ENCODE data around the gene CLCF1.
"Not testable (repeated sequence)": the region's sequence is repeated elsewhere in the genome, so short reads cannot be mapped to it uniquely, and the experiment has no call there.

The CLCF1 gene

DNA sequence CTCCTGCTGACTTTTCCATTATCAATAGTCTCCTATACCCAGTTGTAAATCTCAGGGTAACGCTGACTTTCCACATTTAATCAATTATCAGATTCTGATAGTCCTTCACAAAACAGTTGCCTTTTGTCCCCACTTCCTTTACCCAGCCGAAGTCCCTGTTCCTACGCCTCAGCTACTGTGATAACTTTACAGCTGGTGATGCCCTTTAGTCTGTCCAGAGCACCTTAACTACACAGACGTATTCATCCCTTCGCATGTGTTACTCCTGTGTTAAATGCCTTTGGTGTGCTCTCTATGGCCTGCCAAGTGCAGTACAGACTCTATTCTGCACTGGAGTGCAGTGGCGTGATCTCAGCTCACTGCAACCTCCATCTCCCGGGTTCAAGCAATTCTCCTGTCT, 49.9 kb downstream of the CLCF1 start:
- no peak overlapping the region for H3K27ac ChIP-seq (ENCODE audit: low read depth, low read length)
- peaks cover 0 to 3% (median 0%) of the 10 kb centered on the region in 5 donors for H3K36me3 ChIP-seq (ENCODE audit: control insufficient read depth in 5 of 5, insufficient read depth in 5 of 5, low read length in 5 of 5)

DNA sequence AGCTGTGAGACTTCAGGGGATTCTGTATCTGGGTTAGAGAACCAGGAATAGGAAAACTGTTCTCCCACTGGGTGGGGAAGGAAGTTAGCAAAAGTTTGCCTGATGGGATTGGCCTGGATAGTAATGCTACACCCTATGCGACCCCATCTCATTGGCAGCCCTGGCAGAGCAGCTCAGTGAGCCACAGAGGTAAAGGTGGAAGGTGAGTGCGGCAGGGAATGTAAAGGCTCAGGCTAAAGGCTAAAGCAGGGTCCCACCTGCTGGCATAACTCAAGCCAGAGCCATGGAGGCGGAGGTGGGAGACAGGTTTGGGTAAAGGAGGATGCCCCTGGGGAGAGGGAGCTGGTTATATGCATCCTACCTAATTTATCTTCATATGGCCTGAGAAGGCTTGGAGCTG, 51.3 kb downstream of the CLCF1 start:
- Histone ChIP-seq H3K27ac (ENCODE audit: low read depth, low read length) (no peak overlapping the region), H3K4me3 (ENCODE audit: low read depth in 1 of 5, low read length in 5 of 5) (no peak overlapping the region), H3K27me3 (ENCODE audit: control insufficient read depth in 5 of 5, insufficient read depth in 4 of 5, low read length in 5 of 5) (peaks cover 0 to 3% (median 0%) of the 10 kb centered on the region in 5 donors), H3K36me3 (ENCODE audit: control insufficient read depth in 5 of 5, insufficient read depth in 5 of 5, low read length in 5 of 5) (peaks cover 0 to 3% (median 0%) of the 10 kb centered on the region in 5 donors), H3K9me3 (ENCODE audit: control insufficient read depth in 5 of 5, low read length in 5 of 5) (no peaks in the 10 kb centered on the region), H3K9ac (ENCODE audit: low read length in 5 of 5) (no peak overlapping the region), H3K4me1 (ENCODE audit: control insufficient read depth in 5 of 5, insufficient read depth in 5 of 5, low read length in 5 of 5) (peaks cover 7 to 17% (median 14%) of the 10 kb centered on the region in 5 donors)

More for the DNA sequence above, 49.9 kb downstream of the CLCF1 start:
- H3K4me1 ChIP-seq (ENCODE audit: control insufficient read depth in 5 of 5, insufficient read depth in 5 of 5, low read length in 5 of 5), result peaks cover under 1 to 7% (median 4%) of the 10 kb centered on the region in 5 donors
- no peak overlapping the region for H3K4me3 ChIP-seq (ENCODE audit: low read depth in 1 of 5, low read length in 5 of 5)
- no peak overlapping the region for H3K9ac ChIP-seq (ENCODE audit: low read length in 5 of 5)
- H3K9me3 ChIP-seq (ENCODE audit: control insufficient read depth in 5 of 5, low read length in 5 of 5), result no peaks in the 10 kb centered on the region
- H3K27me3 ChIP-seq (ENCODE audit: control insufficient read depth in 5 of 5, insufficient read depth in 4 of 5, low read length in 5 of 5), result no peaks in the 10 kb centered on the region

DNA sequence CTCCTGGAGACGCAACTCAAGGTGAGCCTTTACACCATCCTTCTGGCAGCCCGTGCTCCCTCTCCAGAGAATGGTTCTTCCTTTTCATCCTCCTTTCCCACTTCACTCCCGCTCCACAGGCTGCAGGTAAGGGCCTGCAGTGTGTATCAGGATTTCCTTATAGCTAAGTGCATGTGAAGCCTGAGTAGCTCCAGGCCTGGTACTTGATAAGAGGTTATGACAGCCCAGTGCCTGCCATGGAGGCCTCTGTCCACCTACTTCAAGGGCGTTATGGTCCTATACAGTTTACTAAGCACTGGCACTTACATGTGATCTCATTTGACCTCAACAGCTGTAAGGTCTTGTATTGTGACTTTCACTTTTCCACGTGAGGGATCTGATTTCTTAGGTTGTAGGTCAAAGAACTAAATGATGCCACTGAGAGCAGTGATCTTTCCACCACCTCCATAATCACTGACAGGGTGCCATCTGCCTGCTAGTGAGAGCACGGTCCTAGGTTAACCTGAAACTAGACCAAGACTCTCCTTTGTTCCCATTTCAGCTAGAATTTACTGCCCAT, 52.0 kb downstream of the CLCF1 start:
- H3K9ac ChIP-seq (ENCODE audit: low read length in 5 of 5), result no peak overlapping the region

DNA sequence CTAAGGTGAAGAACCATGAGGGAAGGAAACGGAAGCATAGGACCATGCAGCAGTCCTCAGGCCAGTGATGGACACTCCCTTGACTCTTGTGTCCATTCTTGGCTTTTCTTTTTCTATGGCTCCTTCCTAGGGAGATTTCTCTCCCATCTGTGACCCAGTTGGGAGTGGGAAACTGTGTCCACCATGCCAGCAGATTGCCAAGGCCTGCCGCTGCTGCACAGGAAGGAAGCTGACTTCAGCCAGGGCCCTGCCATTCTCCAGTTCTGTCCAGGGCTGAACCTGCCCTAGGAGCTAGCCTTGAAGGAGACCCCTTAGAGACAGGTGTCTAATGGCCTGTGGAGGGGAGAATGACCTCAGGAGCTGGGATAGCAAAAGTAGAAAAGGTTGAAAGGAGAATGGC, 52.7 kb downstream of the CLCF1 start:
- H3K9me3 ChIP-seq (ENCODE audit: control insufficient read depth in 5 of 5, low read length in 5 of 5), result no peaks in the 10 kb centered on the region
- H3K9ac ChIP-seq (ENCODE audit: low read length in 5 of 5), result no peak overlapping the region

More for the DNA sequence above, 52.0 kb downstream of the CLCF1 start:
- H3K4me3 ChIP-seq (ENCODE audit: low read depth in 1 of 5, low read length in 5 of 5), result no peak overlapping the region
- H3K4me1 ChIP-seq (ENCODE audit: control insufficient read depth in 5 of 5, insufficient read depth in 5 of 5, low read length in 5 of 5), result peaks cover 7 to 20% (median 17%) of the 10 kb centered on the region in 5 donors
- H3K9me3 ChIP-seq (ENCODE audit: control insufficient read depth in 5 of 5, low read length in 5 of 5), result no peaks in the 10 kb centered on the region
- H3K27me3 ChIP-seq (ENCODE audit: control insufficient read depth in 5 of 5, insufficient read depth in 4 of 5, low read length in 5 of 5), result peaks cover 0 to 3% (median 0%) of the 10 kb centered on the region in 5 donors
- no peak overlapping the region for H3K27ac ChIP-seq (ENCODE audit: low read depth, low read length)
- peaks cover 0 to 3% (median 0%) of the 10 kb centered on the region in 5 donors for H3K36me3 ChIP-seq (ENCODE audit: control insufficient read depth in 5 of 5, insufficient read depth in 5 of 5, low read length in 5 of 5)

DNA sequence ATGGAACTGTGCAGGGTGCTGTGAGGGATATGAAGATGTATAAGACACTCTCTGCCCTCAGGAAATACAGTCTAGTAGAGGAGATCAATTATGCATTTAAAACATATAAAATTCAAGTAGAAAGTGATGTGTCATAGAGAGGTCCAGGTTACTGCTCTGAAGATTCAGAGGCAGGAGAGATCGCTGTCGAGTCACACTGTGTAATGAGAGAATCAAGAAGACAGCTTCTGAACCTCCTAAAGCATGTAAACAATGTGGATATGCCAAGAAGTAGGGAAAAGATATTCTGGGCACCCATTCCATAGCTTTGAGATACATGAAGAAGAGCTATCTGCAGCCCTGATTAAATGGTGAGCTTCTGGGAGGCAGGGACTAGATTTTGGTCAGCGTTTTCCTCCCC, 53.4 kb downstream of the CLCF1 start:
- H3K9me3 ChIP-seq (ENCODE audit: control insufficient read depth in 5 of 5, low read length in 5 of 5), result no peaks in the 10 kb centered on the region
- no peak overlapping the region for H3K9ac ChIP-seq (ENCODE audit: low read length in 5 of 5)
- H3K27ac ChIP-seq (ENCODE audit: low read depth, low read length), result no peak overlapping the region
- peaks cover 0 to 3% (median 0%) of the 10 kb centered on the region in 5 donors for H3K27me3 ChIP-seq (ENCODE audit: control insufficient read depth in 5 of 5, insufficient read depth in 4 of 5, low read length in 5 of 5)
- no peak overlapping the region for H3K4me3 ChIP-seq (ENCODE audit: low read depth in 1 of 5, low read length in 5 of 5)
- peaks cover 7 to 20% (median 17%) of the 10 kb centered on the region in 5 donors for H3K4me1 ChIP-seq (ENCODE audit: control insufficient read depth in 5 of 5, insufficient read depth in 5 of 5, low read length in 5 of 5)
- peaks cover 0 to 3% (median 0%) of the 10 kb centered on the region in 5 donors for H3K36me3 ChIP-seq (ENCODE audit: control insufficient read depth in 5 of 5, insufficient read depth in 5 of 5, low read length in 5 of 5)

More for the DNA sequence above, 52.7 kb downstream of the CLCF1 start:
- H3K4me1 ChIP-seq (ENCODE audit: control insufficient read depth in 5 of 5, insufficient read depth in 5 of 5, low read length in 5 of 5), result peaks cover 7 to 20% (median 17%) of the 10 kb centered on the region in 5 donors
- no peak overlapping the region for H3K4me3 ChIP-seq (ENCODE audit: low read depth in 1 of 5, low read length in 5 of 5)
- H3K27me3 ChIP-seq (ENCODE audit: control insufficient read depth in 5 of 5, insufficient read depth in 4 of 5, low read length in 5 of 5), result peaks cover 0 to 3% (median 0%) of the 10 kb centered on the region in 5 donors
- H3K36me3 ChIP-seq (ENCODE audit: control insufficient read depth in 5 of 5, insufficient read depth in 5 of 5, low read length in 5 of 5), result peaks cover 0 to 3% (median 0%) of the 10 kb centered on the region in 5 donors
- H3K27ac ChIP-seq (ENCODE audit: low read depth, low read length), result no peak overlapping the region

DNA sequence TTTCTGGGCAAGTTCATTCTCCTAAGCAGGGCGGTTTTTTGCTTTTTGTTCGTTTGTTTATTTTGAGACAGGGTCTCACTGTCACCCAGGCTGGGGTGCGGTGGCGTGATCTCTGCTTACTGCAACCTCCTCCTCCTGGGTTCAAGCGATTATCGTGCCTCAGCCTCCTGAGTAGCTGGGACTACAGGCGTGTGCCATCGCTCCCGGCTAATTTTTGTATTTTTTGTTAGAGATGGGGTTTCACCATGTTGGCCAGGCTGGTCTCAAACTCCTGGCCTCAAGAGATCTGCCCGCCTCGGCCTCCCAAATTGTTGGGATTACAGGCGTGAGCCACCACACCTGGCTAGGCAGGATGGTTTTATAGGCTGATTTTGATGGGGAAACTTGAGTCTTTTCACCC, 54.5 kb downstream of the CLCF1 start:
- not testable (repeated sequence) for H3K9ac ChIP-seq (ENCODE audit: low read length in 5 of 5); H3K9me3 ChIP-seq (ENCODE audit: control insufficient read depth in 5 of 5, low read length in 5 of 5); H3K27ac ChIP-seq (ENCODE audit: low read depth, low read length); H3K36me3 ChIP-seq (ENCODE audit: control insufficient read depth in 5 of 5, insufficient read depth in 5 of 5, low read length in 5 of 5); H3K27me3 ChIP-seq (ENCODE audit: control insufficient read depth in 5 of 5, insufficient read depth in 4 of 5, low read length in 5 of 5)
- peaks cover 7 to 20% (median 17%) of the 10 kb centered on the region in 5 donors for H3K4me1 ChIP-seq (ENCODE audit: control insufficient read depth in 5 of 5, insufficient read depth in 5 of 5, low read length in 5 of 5)
- H3K4me3 ChIP-seq (ENCODE audit: low read depth in 1 of 5, low read length in 5 of 5), result peak overlapping the region in 2 of 5 donors; percentile 74 to 86

DNA sequence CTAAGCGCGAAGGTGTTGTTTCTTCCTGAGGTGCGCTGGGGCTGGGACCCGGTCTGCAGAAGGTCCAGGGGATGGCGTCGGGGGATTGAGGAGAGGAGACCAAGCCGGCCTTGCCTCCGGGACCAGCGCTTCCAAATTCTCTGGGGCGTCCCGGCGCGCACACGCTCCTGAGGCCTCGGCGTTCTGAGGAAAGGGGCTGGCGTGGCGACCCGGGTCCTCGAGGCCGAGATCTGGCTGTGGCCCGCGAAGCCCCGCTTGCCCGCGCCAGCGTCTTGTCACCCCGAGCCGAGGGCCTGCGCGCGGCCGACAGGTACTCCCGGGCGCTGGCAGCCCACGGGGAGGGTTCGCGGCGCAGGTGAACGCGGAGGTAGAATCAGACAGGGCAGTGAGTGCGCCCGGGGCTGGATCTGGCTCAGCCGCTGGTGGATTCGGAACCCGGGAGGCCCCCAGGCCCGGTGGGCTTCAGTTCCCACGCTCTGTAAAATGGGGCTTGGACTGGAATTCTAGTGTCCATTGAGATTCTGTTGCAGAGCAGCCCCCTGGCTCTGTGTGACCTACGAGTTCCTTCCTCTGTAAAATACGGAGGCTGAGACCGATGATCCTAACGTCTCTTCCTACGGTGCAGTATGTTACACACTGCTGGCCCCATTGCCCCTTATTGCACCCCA, 55.4 kb downstream of the CLCF1 start:
- Histone ChIP-seq H3K36me3 (ENCODE audit: control insufficient read depth in 5 of 5, insufficient read depth in 5 of 5, low read length in 5 of 5) (peaks cover 0 to 3% (median 0%) of the 10 kb centered on the region in 5 donors), H3K4me3 (ENCODE audit: low read depth in 1 of 5, low read length in 5 of 5) (peak overlapping the region; percentile 86 to 94 (median 91)), H3K9me3 (ENCODE audit: control insufficient read depth in 5 of 5, low read length in 5 of 5) (no peaks in the 10 kb centered on the region), H3K4me1 (ENCODE audit: control insufficient read depth in 5 of 5, insufficient read depth in 5 of 5, low read length in 5 of 5) (peaks cover 7 to 20% (median 17%) of the 10 kb centered on the region in 5 donors), H3K27ac (ENCODE audit: low read depth, low read length) (peak overlapping the region; percentile 91), H3K9ac (ENCODE audit: low read length in 5 of 5) (peak overlapping the region; percentile 35 to 85 (median 78)), H3K27me3 (ENCODE audit: control insufficient read depth in 5 of 5, insufficient read depth in 4 of 5, low read length in 5 of 5) (peaks cover 0 to 3% (median 0%) of the 10 kb centered on the region in 5 donors)

DNA sequence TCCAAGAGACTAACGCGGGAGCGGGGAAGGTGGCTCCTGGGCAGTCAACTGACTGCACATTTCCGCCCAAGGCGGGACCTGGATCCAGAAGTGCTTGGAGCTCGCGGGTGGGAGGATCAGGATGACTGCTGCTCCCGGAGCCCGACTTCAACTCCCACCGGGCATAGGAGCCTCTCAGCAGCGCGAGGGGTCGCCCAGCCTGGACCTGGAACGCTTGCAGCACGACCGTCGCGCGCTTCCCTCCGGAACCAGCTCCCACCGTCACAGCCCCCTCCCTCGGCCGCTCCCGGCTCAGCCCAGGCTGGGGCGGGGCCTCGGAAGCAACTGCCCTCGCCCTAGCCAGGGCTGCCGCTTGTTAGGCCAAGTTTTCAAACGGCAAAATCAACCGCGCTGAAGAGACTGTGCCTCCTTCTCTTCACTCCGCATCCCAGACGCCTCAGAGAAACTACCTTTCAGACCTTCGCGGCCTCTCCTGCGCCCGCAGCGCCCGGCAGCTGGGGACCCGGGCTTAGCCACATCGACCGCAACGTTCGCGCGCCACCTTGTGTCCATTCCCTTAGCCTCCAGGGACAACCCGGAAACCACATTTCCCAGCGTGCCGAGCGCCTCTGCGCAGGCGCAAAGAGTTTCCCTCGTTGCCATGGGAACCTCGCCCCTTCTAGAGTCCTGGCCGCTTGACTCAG, 56.1 kb downstream of the CLCF1 start:
- Histone ChIP-seq H3K9ac (ENCODE audit: low read length in 5 of 5) (peak overlapping the region; percentile 59 to 85 (median 78)), H3K4me3 (ENCODE audit: low read depth in 1 of 5, low read length in 5 of 5) (peak overlapping the region; percentile 86 to 94 (median 91)), H3K36me3 (ENCODE audit: control insufficient read depth in 5 of 5, insufficient read depth in 5 of 5, low read length in 5 of 5) (peaks cover 0 to 3% (median 0%) of the 10 kb centered on the region in 5 donors), H3K27ac (ENCODE audit: low read depth, low read length) (peak overlapping the region; percentile 91), H3K4me1 (ENCODE audit: control insufficient read depth in 5 of 5, insufficient read depth in 5 of 5, low read length in 5 of 5) (peaks cover 7 to 20% (median 17%) of the 10 kb centered on the region in 5 donors), H3K27me3 (ENCODE audit: control insufficient read depth in 5 of 5, insufficient read depth in 4 of 5, low read length in 5 of 5) (peaks cover 0 to 3% (median 0%) of the 10 kb centered on the region in 5 donors), H3K9me3 (ENCODE audit: control insufficient read depth in 5 of 5, low read length in 5 of 5) (no peaks in the 10 kb centered on the region)

DNA sequence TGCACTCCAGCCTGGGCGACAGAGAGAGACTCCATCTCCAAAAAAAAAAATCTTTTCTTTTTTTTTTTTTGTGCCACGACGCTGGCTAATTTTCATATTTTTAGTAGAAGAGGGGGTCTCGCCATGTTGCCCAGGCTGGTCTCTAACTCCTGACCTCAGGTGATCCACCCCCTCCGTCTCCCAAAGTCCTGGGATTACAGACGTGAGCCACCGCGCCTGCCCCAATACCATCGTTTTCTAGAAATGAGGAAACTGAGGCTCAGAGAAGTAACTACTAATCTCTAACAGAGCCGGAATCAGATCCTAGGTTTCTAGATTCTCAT, 56.6 kb downstream of the CLCF1 start:
- H3K27ac ChIP-seq (ENCODE audit: low read depth, low read length), result peak overlapping the region; percentile 91
- H3K27me3 ChIP-seq (ENCODE audit: control insufficient read depth in 5 of 5, insufficient read depth in 4 of 5, low read length in 5 of 5), result peaks cover 0 to 3% (median 0%) of the 10 kb centered on the region in 5 donors
- H3K9me3 ChIP-seq (ENCODE audit: control insufficient read depth in 5 of 5, low read length in 5 of 5), result no peaks in the 10 kb centered on the region
- H3K9ac ChIP-seq (ENCODE audit: low read length in 5 of 5), result peak overlapping the region; percentile 59 to 85 (median 78)
- H3K4me1 ChIP-seq (ENCODE audit: control insufficient read depth in 5 of 5, insufficient read depth in 5 of 5, low read length in 5 of 5), result peaks cover 7 to 20% (median 17%) of the 10 kb centered on the region in 5 donors
- peaks cover 0 to 4% (median 2%) of the 10 kb centered on the region in 5 donors for H3K36me3 ChIP-seq (ENCODE audit: control insufficient read depth in 5 of 5, insufficient read depth in 5 of 5, low read length in 5 of 5)
- H3K4me3 ChIP-seq (ENCODE audit: low read depth in 1 of 5, low read length in 5 of 5), result peak overlapping the region; percentile 86 to 94 (median 91)

Measured in subcutaneous abdominal adipose tissue (tissue), 5 donors.